GM15510 (cell line): ENCODE results near the gene THEMIS2.

ENCODE experiments used
- POLR2A ChIP-seq: IDR thresholded peaks from 3 replicates; pipeline ENCODE4 v1.6.1; 2011; ENCODE audit warnings: borderline replicate concordance; ENCODE audit not compliant: insufficient read length; ENCODE audit errors: extremely low read depth

Gene THEMIS2

DNA sequence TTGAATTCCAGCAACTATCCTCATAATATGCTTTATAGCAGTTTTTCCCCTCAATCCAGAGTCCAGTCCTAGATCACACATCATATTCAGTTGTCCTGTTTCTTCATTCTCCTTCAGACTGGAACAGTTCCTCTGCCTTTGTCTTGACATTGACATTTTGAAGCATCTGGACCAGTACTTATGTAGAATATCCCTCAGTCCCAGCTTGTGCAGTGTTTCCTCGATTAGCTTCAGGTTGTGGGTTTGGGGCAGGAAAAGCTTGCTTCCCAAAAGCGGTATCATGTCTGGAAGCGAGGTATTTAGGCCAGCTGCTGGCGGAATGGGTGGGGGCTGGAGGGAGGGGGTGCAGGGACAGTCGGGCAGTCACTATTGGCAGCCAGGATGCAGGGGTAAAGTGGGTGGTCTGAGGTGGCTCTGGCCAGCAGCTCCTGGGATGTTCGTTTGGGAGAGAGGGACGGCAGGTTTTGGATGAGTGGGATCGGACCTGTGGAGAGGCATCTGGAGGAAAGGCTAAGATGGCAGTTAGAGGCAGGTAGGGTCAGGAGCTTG is 6.5 kb downstream of the THEMIS2 start:
- no peak for TF ChIP-seq POLR2A

DNA sequence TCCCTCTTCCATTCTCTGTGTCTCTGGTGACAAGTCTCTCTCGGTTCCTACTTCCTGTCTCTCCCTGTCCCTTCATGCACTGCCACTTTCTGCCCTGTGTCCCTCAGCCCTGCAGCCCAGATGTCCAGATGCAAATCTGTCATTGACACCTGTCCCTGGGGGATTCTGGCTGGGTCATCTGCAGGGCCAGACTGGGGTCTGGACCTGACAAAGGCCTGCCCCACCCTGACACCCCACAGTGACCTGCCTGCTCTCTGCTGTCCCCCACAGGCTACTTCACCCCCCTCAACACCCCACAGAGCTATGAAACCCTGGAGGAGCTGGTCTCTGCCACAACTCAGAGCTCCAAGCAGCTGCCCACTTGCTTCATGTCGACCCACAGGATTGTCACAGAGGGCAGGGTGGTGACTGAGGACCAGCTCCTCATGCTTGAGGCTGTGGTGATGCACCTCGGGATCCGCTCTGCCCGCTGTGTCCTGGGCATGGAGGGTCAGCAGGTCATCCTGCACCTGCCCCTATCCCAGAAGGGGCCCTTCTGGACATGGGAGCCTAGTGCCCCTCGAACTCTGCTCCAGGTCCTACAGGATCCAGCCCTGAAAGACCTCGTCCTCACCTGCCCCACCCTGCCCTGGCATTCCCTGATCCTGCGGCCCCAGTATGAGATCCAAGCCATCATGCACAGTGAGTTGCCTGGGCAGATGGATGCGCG is 7.2 kb downstream of the THEMIS2 start:
- TF ChIP-seq POLR2A, result no peak

DNA sequence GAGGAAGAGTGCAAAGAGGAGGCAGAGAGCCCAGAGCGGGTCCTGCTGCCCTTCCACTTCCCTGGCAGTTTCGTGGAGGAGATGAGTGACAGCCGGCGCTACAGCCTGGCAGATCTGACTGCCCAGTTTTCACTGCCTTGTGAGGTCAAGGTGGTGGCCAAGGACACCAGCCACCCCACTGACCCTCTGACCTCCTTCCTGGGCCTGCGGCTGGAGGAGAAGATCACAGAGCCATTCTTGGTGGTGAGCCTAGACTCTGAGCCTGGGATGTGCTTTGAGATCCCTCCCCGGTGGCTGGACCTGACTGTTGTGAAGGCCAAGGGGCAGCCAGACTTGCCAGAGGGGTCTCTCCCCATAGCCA is 10.2 kb downstream of the THEMIS2 start:
- TF ChIP-seq POLR2A, result no peak

DNA sequence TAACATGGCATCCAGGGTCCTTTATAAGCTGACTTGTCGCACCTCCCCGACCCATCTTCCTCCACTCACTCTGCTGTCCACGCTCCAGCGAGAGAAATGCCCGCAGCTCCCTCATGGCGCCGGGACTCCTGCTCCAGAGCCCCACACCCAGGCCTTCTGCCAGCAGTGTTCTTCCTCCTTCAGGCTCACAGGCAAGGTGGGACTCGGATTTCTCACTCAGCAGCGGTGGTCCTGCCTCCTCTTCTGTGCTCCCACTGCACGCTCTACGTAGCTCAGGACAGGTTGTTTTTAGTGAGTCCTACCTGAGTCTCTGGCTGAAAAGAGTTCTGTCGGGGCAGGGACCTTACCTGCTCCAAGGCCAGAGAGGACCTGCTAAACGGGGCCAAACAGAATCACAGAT is 11.2 kb downstream of the THEMIS2 start:
- no peak for TF ChIP-seq POLR2A

DNA sequence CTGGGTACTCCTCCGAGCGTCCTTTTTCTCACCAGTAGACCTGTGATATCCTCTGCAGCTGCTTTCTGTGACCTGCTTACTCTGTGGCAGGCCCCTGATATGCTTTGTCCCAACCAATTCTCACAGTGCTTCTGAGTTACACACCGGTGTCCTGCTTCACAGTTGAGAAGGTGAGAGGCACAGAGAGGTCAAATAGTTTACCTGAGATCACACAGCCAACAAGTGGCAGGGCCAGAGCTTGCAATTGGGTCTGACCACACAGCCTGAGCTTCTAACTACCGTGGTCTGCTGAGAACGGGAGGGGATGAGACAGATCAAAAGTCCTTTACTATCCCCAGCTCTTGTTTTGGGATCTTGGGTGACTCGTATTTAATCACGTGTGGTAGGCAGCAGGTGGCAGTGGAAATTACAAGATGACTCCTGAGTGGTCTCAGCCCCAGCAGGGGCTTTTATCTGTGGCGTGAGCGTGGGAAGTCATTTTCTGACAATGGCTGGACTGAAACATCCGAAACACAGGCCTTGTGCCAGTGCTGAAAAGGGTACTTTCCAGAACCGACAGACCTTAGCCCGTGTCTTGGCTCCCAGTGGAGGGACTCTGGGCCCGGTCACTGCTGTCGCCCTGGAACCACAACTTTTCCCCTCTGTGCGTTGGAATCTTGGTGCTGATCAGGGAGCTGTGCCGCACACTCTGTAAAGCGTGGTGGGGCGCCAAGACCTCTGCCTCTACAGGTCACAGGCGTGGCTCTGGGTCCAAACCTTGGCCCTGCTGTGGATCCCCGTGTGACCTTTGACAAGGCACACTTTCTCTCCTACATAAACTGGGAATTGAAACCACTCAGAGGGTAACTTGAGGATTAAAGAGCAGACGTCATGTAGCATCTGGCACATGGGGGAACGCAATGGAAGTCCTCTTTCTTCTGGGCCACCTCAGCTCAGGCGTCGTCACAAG is 11.9 kb downstream of the THEMIS2 start:
- TF ChIP-seq POLR2A, result no peak

DNA sequence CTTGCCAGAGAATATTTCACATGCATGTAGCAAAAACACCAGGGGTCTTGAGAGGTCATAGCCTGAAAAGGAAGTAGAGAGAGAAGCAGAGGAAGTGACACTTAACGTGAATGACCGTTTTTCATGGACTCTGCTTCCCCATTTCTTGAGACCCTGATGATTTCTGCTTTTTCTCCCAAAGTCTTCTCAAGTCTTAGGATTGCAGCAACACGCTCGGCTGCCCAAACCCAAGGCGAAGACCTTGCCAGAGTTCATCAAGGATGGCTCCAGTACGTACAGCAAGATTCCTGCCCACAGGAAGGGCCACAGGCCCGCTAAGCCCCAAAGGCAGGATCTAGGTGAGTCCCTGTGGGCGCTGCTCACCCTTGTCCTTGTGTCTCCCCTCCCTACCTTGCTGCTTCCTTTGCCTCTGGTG is 12.8 kb downstream of the THEMIS2 start:
- no peak for TF ChIP-seq POLR2A

DNA sequence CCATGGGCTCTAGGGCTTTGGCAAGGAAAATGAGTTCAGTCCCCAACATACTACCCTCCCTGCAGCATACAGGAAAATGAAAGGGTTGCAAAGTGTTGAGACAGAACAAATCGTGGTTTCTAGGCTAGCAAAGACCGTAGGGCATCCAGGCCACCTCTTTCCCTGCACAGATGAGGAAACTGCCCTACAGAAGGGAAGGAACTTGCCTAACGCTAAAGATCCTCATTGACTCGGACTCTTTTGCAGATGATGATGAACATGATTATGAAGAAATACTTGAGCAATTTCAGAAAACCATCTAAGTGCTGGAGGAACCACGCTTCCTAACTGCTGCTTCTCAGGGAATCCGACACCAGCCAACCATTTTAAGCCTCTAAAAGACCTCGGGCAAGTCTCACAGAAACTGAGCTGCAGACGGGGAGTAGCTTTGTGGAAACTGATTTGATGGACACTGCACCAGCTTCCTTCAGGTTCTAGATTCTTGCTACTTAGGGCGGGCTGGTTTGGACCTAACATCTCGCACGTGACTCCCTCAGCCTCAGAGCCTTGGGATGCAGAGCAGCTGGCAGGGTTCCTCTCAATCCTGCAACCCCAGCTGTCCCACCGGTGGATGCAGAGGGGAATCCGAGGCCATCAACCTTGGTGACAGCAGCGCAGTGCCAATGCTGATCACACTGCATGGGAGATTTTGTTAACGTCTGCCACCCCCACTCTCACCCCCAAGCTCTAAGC is 13.4 kb downstream of the THEMIS2 start:
- no peak for TF ChIP-seq POLR2A

DNA sequence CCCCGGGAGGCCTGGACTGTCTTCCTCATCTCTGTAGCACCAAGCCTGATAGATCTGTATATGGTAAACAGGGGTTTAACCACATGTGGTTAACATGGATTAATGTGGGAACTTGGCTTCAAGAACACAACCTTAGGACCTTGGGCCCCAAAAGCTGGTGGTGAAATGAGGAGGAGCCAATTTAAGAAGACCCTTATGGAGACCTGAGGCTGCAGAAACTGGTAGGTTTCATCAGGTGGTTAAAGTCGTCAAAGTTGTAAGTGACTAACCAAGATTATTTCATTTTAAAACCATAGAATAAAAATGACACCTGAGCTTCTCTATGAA is 14.0 kb downstream of the THEMIS2 start:
- TF ChIP-seq POLR2A, result no peak

DNA sequence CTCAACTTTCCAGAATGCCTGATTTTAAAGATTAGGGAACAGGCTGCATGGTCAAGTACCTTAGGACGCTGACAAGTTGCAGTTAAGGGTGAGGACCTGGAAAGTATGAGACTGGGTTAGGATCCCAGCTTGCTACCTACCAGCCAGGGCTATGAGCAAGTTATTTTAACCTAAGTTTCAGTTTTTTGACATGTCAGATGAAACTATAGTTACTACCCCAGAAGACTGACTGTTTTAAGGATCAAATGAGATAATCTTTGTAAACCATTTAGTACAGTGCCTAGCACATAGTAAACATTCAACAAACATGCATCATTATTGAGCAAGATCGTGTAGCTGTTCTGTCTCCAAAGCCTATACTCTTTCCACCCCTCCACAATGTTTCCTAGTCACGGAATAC is 14.4 kb downstream of the THEMIS2 start:
- no peak for TF ChIP-seq POLR2A

DNA sequence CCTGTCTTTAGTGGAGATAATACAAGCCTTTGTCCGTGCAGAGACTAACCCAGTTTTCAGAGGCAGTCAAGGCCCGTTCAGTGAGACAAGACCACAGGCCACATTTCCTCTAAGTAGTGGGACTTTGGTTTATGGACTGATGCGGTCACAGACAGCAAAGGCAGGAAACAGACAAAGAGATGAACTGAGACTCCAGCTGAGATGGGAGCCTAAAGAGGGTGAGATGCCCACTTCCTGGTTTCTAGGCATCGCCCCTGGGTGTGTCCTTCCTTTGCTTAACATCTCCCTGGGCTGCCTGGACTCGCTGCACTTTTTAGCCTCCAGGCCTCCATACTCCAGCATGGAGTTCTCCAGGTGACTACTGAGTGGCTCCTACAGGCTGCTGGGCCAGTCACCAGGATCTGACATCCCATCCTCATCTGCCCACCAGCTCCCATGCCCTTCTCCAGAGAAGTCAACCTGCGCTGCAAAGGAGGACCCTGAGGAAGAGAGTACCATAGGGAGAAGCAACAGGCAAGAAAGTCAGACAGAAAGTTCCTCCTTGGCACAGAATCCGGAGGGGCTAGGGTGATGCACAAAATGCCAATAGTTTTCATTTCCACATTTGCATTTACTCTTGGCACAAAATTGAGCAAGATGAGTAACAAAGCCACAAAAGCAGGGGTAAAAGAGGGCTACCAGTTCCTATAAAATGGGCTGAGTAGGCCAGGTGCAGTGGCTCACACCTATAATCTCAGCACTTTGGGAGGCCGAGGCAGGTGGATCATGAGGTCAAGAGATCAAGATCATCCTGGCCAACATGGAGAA is 15.1 kb downstream of the THEMIS2 start:
- TF ChIP-seq POLR2A, result no peak

DNA sequence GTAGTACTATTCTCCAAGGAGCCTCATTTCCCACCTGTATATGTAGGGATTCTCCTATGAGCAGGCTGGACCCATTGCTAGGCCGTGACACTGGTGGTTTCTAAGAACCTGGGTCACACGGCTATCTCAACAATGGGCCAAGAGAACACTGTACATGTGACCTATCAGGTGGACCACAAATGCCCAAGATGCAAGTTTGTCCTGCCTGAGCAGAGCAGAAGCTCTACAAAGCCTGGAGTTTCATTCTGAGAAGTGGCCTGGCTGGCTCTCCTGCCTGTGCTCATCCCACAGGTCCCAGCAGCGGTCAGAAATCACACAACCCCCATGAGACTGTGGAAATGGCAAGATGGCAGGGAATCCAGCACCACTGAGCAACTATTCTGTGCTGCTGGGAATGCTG is 17.2 kb downstream of the THEMIS2 start:
- TF ChIP-seq POLR2A, result no peak

DNA sequence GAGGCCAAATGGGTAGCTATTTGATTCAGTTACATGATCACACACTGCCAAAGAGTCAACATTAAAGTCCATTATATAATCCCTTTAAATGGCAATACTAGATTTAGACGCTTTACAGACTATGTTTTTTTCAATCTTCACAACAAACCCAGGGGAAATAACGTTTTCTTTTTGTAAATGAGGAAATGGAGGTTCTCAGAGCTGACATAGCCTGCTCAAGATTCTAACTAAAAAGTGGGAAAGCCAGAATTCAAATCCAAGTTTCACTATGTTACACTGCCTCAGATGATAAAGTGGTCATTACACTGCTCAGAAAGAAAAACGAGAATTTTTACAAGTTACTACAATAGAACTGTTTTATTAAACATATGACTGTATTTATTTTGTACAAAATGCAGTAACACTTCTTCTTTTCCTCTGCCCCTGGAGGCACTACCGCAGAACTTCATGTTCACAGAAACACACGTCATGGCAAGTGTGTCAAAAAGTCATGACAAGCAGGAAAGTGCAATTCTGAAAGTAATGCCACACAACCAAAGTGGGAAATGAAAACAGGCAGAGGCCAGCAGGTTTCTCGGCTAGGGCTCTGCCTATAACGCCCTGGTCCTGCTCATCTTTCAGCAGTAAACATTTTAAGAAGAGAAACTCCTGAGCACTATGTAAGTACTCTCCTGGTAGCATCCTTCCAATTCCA is 19.0 kb downstream of the THEMIS2 start:
- no peak for TF ChIP-seq POLR2A

DNA sequence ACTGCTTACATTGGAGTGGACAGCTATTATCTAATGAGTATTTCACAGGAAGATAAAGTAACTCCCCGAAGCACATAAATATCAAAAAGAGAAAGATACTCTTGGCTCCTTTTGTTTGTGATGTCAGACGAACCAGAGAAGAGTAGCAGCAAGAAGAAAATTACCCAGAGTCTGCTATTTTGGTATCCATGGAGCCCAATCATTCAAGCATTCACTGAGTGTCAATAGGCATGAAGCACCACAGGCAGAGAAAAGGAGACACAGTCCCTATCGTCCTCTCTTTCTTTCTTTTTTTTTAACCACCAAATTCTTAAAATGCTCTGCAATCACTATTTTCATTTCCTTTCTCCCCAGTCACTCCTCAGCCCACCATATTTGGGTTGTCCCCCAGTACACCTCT is 22.2 kb downstream of the THEMIS2 start:
- TF ChIP-seq POLR2A, result no peak

DNA sequence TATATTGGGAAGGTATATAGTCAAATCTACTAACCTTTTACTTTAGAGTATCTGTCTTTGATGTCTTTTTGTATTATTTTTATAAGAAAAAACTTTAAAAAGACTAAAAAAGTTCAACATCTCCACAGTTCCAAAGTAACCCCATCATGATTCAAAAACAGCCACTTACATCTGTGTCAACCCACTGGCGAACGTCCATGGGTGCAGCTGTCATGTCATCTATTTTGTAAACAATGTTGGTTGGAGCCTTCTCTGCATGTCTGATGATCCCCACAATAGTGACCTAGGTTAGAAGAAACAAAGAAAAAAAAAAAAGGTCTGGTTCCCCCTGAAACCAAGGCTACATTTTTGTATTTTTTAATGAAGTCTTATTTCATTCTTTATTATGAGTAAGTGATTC is 34.4 kb downstream of the THEMIS2 start:
- TF ChIP-seq POLR2A, result no peak

DNA sequence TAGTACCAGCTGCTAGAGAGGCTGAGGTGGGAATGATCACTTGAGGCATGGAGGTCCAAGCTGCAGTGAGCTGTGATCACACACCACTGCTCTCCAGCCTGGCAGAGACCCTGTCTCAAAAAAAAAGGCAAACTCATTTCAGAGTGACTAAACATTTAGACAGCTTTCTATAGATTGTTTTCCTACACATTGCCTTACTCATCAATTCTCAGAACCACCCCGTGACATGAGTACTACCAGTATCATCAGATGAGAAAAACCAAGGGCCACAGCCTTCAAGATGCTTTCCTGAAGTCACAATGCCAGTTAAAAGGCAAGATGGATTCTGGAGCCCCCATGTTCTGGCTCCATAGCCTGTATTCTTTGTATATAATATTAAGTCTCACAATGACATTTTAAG is 40.1 kb downstream of the THEMIS2 start:
- TF ChIP-seq POLR2A, result no peak

DNA sequence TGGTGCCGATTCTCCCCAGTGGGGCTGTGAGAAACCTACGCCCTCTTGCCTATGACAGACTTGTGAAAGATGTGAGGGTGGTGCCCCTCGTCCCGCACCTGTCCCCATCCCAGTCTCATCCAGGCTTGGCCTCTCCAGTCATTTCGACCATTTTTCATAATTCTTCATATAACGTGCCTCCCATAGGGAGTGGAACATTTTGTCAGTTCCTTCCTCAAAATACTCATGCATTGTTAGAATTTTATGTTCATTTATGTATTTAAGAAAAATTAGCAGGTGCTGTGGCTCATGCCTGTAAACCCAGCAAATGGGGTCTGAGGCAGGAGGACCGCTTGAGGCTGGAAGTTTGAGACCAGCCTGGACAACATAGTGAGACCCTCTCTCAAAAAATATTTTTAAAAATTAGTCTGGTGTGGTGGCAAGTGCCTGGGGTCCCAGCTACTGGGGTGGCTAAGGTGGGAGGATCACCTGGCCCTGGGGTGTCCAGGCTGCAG is 42.8 kb downstream of the THEMIS2 start:
- no peak for TF ChIP-seq POLR2A
